Neural cell (in vitro differentiated cells): Measurements from ENCODE around the gene ASIC4.

Source experiments
- CTCF ChIP-seq: fragments of 450-650 bp; IDR thresholded peaks from 2 replicates; pipeline ENCODE4 v1.5.1; 2014; ENCODE audit warnings: antibody characterized with exemption, mild to moderate bottlenecking, moderate library complexity; ENCODE audit not compliant: poor library complexity, severe bottlenecking
- EZH2 ChIP-seq: fragments of 200-600, 300-800 bp; shearing (Covaris generic), sonication (generic); IDR thresholded peaks from 2 replicates; pipeline ENCODE4 v1.6.1; 2014; ENCODE audit warnings: antibody characterized with exemption, low read length, borderline replicate concordance, mild to moderate bottlenecking; ENCODE audit not compliant: insufficient read depth, poor library complexity, severe bottlenecking
- MXI1 ChIP-seq: fragments of 450-650 bp; conservative IDR thresholded peaks from 2 replicates; pipeline ENCODE4 v1.6.1; 2014; ENCODE audit warnings: antibody characterized with exemption, mild to moderate bottlenecking; ENCODE audit not compliant: poor library complexity, severe bottlenecking
- REST ChIP-seq: IDR thresholded peaks from 2 replicates; pipeline ENCODE4 v1.6.1; 2012; ENCODE audit warnings: borderline replicate concordance

- TF ChIP-seq CTCF: no peak
- TF ChIP-seq EZH2: no peak
- TF ChIP-seq REST: no peak
- TF ChIP-seq MXI1: no peak
Observed at GRCh38 chr2:219547621-219548020, 33.3 kb downstream of the ASIC4 start.
